ENCODE results near the gene C2orf92.

The C2orf92 gene

GRCh38 chr2:97734061-97735051 is 64.8 kb downstream of the C2orf92 start:
- Histone ChIP-seq H3K4me1 (ENCODE audit: control insufficient read depth, insufficient read depth, low read length) (no peaks in the 10 kb centered on the region), H3K9me3 (ENCODE audit: control insufficient read depth, insufficient read depth, low read depth, low read length) (no peaks in the 10 kb centered on the region), H3K27ac (ENCODE audit: extremely low read depth, low read depth, low read length) (no peak overlapping the region), H3K4me3 (ENCODE audit: low read depth, low read length) (no peak overlapping the region), H3K36me3 (ENCODE audit: control insufficient read depth in 2 of 2, insufficient read depth in 1 of 2, low read length in 2 of 2) (no peaks in the 10 kb centered on the region)
- ChIA-PET CTCF (no interaction called here), POLR2A (no interaction called here)
- TF ChIP-seq ZNF580 (tag by site-specific recombination; IDR thresholded peaks at IDR 0.05): no peak
- no peak for TF ChIP-seq ZNF26 (tag by site-specific recombination; IDR thresholded peaks at IDR 0.05)
- no peak for TF ChIP-seq BCL6B (tag by site-specific recombination; IDR thresholded peaks at IDR 0.05)
- TF ChIP-seq ZNF324 (tag by site-specific recombination; IDR thresholded peaks at IDR 0.05): no peak
- TF ChIP-seq MYNN (tag by site-specific recombination; IDR thresholded peaks at IDR 0.05; ENCODE audit: borderline replicate concordance): no peak
- TF ChIP-seq ZBTB44 (tag by site-specific recombination; IDR thresholded peaks at IDR 0.05): no peak
- TF ChIP-seq ZXDB (tag by site-specific recombination; IDR thresholded peaks at IDR 0.05): no peak
- no peak for TF ChIP-seq ZNF391 (tag by site-specific recombination; IDR thresholded peaks at IDR 0.05; ENCODE audit: borderline replicate concordance, low read depth)
- no peak for TF ChIP-seq GLIS2 (tag by site-specific recombination; IDR thresholded peaks at IDR 0.05)
- TF ChIP-seq AEBP2 (tag by site-specific recombination; IDR thresholded peaks at IDR 0.05; ENCODE audit: borderline replicate concordance): no peak
- TF ChIP-seq PRDM6 (tag by site-specific recombination; IDR thresholded peaks at IDR 0.05): no peak

GRCh38 chr2:97735161-97735561 is 65.6 kb downstream of the C2orf92 start:
- CTCF ChIA-PET: no interaction called here
- no peaks in the 10 kb centered on the region for H3K9me3 ChIP-seq (ENCODE audit: control insufficient read depth, insufficient read depth, low read depth, low read length)
- no peaks in the 10 kb centered on the region for H3K36me3 ChIP-seq (ENCODE audit: control insufficient read depth in 2 of 2, insufficient read depth in 1 of 2, low read length in 2 of 2)
- H3K4me1 ChIP-seq (ENCODE audit: control insufficient read depth, insufficient read depth, low read length): no peaks in the 10 kb centered on the region
- POLR2A ChIA-PET: no interaction called here
- H3K27ac ChIP-seq (ENCODE audit: extremely low read depth, low read depth, low read length): no peak overlapping the region
- H3K4me3 ChIP-seq (ENCODE audit: low read depth, low read length): no peak overlapping the region
- TF ChIP-seq ZNF174 (tag by site-specific recombination; IDR thresholded peaks at IDR 0.05) (no peak), ZNF513 (tag by site-specific recombination; IDR thresholded peaks at IDR 0.05) (no peak), ZNF394 (tag by site-specific recombination; IDR thresholded peaks at IDR 0.05; ENCODE audit: borderline replicate concordance) (no peak), ZNF292 (tag by site-specific recombination; IDR thresholded peaks at IDR 0.05; ENCODE audit: borderline replicate concordance, low read depth) (no peak), ZNF654 (tag by site-specific recombination; IDR thresholded peaks at IDR 0.05; ENCODE audit: low read depth) (no peak), ZNF138 (tag by site-specific recombination; IDR thresholded peaks at IDR 0.05; ENCODE audit: borderline replicate concordance) (no peak), ZNF530 (tag by site-specific recombination; IDR thresholded peaks at IDR 0.05; ENCODE audit: low read depth) (no peak)
